ENCODE results near the gene GJA1. TPM values are rescaled to one million over a fixed set of nuclear protein-coding genes. Genes with fewer than 3 reads are reported as not detected.
A peak's percentile ranks its signal among the peaks of the same experiment; 100 is the strongest.

The GJA1 gene
- total RNA-seq, 1 experiment from 2014 or later: 0.20 TPM

DNA sequence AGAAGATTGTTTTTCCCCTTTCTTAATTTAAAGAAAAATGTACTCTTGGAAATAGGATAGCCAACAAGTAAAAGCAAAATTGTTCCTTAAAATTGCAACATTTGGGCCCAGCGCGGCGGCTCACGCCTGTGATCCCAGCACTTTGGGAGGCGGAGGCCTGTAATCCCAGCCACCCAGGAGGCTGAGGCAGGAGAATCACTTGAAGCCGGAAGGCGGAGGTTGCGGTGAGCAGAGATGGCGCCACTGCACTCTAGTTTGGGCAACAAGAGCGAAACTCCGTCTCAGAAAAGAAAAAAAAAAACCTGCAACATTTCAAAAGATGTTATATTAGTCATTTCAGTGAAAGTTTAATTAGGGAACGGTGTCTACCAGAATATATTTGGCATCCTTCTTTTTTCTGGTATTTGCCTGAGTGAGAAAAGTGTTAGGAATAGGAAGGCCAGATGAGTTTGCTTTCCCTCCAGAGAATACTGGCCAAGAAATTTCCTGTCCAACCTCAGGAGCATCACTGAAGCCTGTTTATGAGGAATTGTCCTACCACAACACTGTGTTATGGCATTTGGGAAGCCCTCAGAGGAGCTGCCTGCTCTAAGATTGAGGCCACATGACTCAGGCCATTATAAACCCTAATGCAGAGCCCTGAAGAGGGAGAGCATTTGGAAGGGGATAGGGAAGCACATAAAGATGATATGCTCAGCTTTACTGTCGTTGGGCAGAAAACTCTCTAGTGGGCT is 1.2 kb upstream of the GJA1 start:
- no peaks in the 10 kb centered on the region for H3K9me2 ChIP-seq (ENCODE audit: insufficient read depth)
- BruUV-seq (replicated peaks): no TSS peak
- H3K79me2 ChIP-seq (ENCODE audit: low read depth): no peaks in the 10 kb centered on the region
- intact Hi-C loops (cut with micrococcal nuclease; ENCODE audit: unreplicated experiment): loop anchor here (5.0 kb wide), 1 partner anchor 858 kb away; no protein-coding TSS in a partner anchor
- 0 out of 2 replicates have a peak overlapping the region, but pooled peaks have one; percentile 4 for H2AFZ ChIP-seq
- no peaks in the 10 kb centered on the region for H3K36me3 ChIP-seq (ENCODE audit: low read depth)
- H3K9me3 ChIP-seq (ENCODE audit: insufficient read depth, low read depth): no peaks in the 10 kb centered on the region
- H3K27me3 ChIP-seq (ENCODE audit: insufficient read depth, low read depth): no peaks in the 10 kb centered on the region
- H3K4me2 ChIP-seq: no peak overlapping the region
- TF ChIP-seq, protein P1, sequence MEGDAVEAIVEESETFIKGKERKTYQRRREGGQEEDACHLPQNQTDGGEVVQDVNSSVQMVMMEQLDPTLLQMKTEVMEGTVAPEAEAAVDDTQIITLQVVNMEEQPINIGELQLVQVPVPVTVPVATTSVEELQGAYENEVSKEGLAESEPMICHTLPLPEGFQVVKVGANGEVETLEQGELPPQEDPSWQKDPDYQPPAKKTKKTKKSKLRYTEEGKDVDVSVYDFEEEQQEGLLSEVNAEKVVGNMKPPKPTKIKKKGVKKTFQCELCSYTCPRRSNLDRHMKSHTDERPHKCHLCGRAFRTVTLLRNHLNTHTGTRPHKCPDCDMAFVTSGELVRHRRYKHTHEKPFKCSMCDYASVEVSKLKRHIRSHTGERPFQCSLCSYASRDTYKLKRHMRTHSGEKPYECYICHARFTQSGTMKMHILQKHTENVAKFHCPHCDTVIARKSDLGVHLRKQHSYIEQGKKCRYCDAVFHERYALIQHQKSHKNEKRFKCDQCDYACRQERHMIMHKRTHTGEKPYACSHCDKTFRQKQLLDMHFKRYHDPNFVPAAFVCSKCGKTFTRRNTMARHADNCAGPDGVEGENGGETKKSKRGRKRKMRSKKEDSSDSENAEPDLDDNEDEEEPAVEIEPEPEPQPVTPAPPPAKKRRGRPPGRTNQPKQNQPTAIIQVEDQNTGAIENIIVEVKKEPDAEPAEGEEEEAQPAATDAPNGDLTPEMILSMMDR (conservative IDR thresholded peaks at IDR 0.05): no peak
- TF ChIP-seq EZH2 (IDR thresholded peaks at IDR 0.05; ENCODE audit: low read depth): no peak
- no peaks in the 10 kb centered on the region; the same call in 1 of the 2 replicates for H3K4me1 ChIP-seq (replicated peaks; ENCODE audit: insufficient read depth)
- no peak overlapping the region for H3K27ac ChIP-seq
- POLR2A ChIA-PET (ENCODE audit: unreplicated experiment): no interaction called here
- no peaks in the 10 kb centered on the region for H4K20me1 ChIP-seq (ENCODE audit: insufficient read depth)
- DNase-seq: no peak
- H3K4me3 ChIP-seq: no peak overlapping the region
- H3F3A ChIP-seq (ENCODE audit: insufficient read depth, low read depth): no peaks in the 10 kb centered on the region
- CTCF ChIA-PET: no interaction called here

DNA sequence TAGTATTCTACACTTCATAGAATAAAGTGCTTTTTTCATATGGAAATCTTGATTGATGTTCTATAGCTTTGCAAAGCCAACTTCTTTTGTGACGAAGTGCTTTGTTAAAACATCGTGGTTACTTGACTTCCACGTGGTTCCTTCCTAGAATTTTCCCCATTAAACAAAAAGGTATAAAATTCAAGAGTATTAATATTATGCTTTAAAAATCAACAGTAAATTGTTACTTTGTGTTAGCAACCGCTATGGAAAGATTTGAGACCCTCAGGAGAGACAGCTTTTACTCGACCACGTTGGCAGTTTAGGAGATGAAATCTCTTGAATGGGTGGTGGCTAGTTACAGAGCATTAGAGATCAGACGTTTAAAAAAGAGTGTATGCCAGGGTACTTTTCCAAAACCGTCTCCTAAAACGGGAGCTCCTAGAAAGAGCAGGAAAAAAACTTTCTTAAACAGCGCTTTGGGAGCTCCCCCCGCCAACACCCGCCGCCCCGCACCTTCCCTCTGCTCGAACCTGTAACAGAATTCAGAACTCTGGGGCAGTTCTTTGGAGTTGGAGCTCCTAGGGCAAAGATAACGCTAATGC is 920 bp downstream of the GJA1 start:
- ChIA-PET POLR2A (ENCODE audit: unreplicated experiment) (no interaction called here), CTCF (interaction anchor here (0.8 kb wide), 1 partner anchor 320 kb away, joined by 8 read pairs; no protein-coding TSS in a partner anchor)
- Histone ChIP-seq H3K27me3 (ENCODE audit: insufficient read depth, low read depth) (no peaks in the 10 kb centered on the region), H3K4me2 (peak overlapping the region; percentile 95), H4K20me1 (ENCODE audit: insufficient read depth) (no peaks in the 10 kb centered on the region), H3K9me2 (ENCODE audit: insufficient read depth) (no peaks in the 10 kb centered on the region), H2AFZ (peak overlapping the region; percentile 85), H3K79me2 (ENCODE audit: low read depth) (no peaks in the 10 kb centered on the region), H3K27ac (no peak overlapping the region), H3K36me3 (ENCODE audit: low read depth) (no peaks in the 10 kb centered on the region), H3K4me1 (replicated peaks; ENCODE audit: insufficient read depth) (no peaks in the 10 kb centered on the region; the same call in 1 of the 2 replicates), H3F3A (ENCODE audit: insufficient read depth, low read depth) (no peaks in the 10 kb centered on the region), H3K4me3 (peak overlapping the region; percentile 60), H3K9me3 (ENCODE audit: insufficient read depth, low read depth) (no peaks in the 10 kb centered on the region)
- intact Hi-C loops (cut with micrococcal nuclease; ENCODE audit: unreplicated experiment): no loop called here
- no peak for TF ChIP-seq EZH2 (IDR thresholded peaks at IDR 0.05; ENCODE audit: low read depth)
- TF ChIP-seq, protein P1 (conservative IDR thresholded peaks at IDR 0.05): no peak
- BruUV-seq (replicated peaks): no TSS peak
- no peak for DNase-seq

GRCh38 chr6:121436960-121437850 is 1.8 kb downstream of the GJA1 start:
- no TSS peak for BruUV-seq (replicated peaks)
- Histone ChIP-seq H2AFZ (peak overlapping the region; percentile 85), H3K27ac (no peak overlapping the region), H3K9me3 (ENCODE audit: insufficient read depth, low read depth) (no peaks in the 10 kb centered on the region), H3K36me3 (ENCODE audit: low read depth) (no peaks in the 10 kb centered on the region), H3K4me2 (peak overlapping the region; percentile 95), H3K79me2 (ENCODE audit: low read depth) (no peaks in the 10 kb centered on the region), H3K4me3 (peak overlapping the region; percentile 60), H3F3A (ENCODE audit: insufficient read depth, low read depth) (no peaks in the 10 kb centered on the region), H3K4me1 (replicated peaks; ENCODE audit: insufficient read depth) (no peaks in the 10 kb centered on the region; the same call in 1 of the 2 replicates), H4K20me1 (ENCODE audit: insufficient read depth) (no peaks in the 10 kb centered on the region), H3K9me2 (ENCODE audit: insufficient read depth) (no peaks in the 10 kb centered on the region), H3K27me3 (ENCODE audit: insufficient read depth, low read depth) (no peaks in the 10 kb centered on the region)
- no peak for TF ChIP-seq EZH2 (IDR thresholded peaks at IDR 0.05; ENCODE audit: low read depth)
- POLR2A ChIA-PET (ENCODE audit: unreplicated experiment): no interaction called here
- CTCF ChIA-PET: no interaction called here
- intact Hi-C loops (cut with micrococcal nuclease; ENCODE audit: unreplicated experiment): no loop called here
- DNase-seq: peak in 1 of 2 experiments; percentile 14
